AG04449 (cell line): ENCODE results near the gene ADAMTSL1.

Experiments used
- CTCF ChIA-PET: fragments of 350-600 bp; formaldehyde crosslinking; extraction: SDS; loops from one replicate; lab custom pipeline; 2021; ENCODE audit warnings: antibody characterized with exemption; lab: Yijun Ruan, JAX
- POLR2A ChIA-PET: fragments of 400-600, 350-600 bp; formaldehyde crosslinking; extraction: SDS; loops from one replicate; lab custom pipeline; 2020; ENCODE audit warnings: antibody characterized with exemption, inconsistent platforms; lab: Yijun Ruan, JAX
- DNase-seq: peaks from one replicate; pipeline ENCODE4 v3.0.0-alpha.2; 2010; ENCODE audit warnings: low read depth, low spot score
- H3K4me3 ChIP-seq: 2 replicates; pipeline ENCODE4 v1.5.1; 2011; ENCODE audit warnings: low read depth, mild to moderate bottlenecking, control low read depth, low read length
- CTCF ChIP-seq: IDR thresholded peaks from one replicate; pipeline ENCODE4 v1.5.1; 2011; ENCODE audit warnings: mild to moderate bottlenecking, moderate library complexity, low read length, control low read depth, inconsistent platforms; ENCODE audit not compliant: insufficient read depth; ENCODE audit errors: missing control alignments

Gene ADAMTSL1

DNA sequence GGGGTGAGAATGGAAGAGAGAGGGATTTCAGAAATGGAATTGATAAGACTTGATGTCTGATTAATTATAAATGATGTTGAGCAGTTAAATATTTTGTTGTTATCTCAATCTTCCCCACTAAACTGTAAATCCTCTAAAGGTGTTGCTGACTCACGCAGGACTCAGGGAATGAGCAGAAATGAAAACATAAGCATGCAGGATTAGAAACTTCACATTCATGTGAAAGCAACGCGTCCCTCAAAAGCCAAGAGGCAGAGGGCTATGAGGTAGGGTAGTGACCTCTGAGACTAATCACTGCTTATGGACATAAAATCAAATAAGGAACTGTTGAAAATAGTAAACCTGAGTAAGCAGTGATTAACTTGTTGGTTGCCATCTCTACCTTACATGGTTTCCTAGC, 21.1 kb downstream of the ADAMTSL1 start:
- CTCF ChIA-PET, result interaction anchor here (0.8 kb wide), 1 partner anchor 52 kb away, joined by 3 read pairs; no protein-coding TSS in a partner anchor
- DNase-seq, result no peak
- H3K4me3 ChIP-seq, result no peak overlapping the region
- POLR2A ChIA-PET, result no interaction called here
- TF ChIP-seq CTCF, result no peak

DNA sequence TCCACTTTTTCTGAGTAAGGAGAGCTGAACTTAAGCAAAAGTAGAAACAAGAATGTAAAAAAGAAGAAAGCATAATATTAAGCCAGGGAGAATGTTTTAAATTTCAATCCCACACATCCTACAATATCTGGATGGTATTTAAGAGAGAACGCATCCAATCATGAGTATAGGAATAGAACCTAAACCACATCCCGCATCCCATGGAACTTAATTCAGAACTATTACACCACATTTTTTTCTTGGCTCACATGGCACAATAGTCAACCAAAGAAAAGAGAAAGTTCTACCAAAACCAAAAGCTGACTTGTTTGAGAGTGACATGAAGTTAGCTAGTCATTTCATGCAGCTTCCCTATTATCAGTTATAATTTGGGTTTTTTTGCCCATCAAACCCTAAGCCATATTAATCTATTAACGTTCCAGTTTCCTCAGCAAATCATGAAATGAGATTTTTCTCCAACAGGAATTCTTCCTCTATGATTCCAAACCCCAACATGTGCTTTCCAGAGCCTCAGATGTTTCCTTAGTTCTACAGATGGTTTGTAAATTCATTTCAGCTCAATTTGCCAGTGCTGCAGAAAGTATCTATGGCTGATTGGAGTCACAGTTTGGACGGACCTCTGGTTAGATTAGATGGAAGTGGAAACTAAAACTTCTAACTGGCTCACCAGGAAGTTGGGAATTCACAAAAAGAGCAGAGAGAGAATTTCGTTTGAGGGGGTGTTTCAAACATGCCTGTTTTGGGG, 22.5 kb downstream of the ADAMTSL1 start:
- no peak overlapping the region for H3K4me3 ChIP-seq
- no peak for DNase-seq
- no peak for TF ChIP-seq CTCF
- ChIA-PET POLR2A (no interaction called here), CTCF (interaction anchor here (1.2 kb wide), 1 partner anchor 17 kb away, joined by 5 read pairs; no protein-coding TSS in a partner anchor)

DNA sequence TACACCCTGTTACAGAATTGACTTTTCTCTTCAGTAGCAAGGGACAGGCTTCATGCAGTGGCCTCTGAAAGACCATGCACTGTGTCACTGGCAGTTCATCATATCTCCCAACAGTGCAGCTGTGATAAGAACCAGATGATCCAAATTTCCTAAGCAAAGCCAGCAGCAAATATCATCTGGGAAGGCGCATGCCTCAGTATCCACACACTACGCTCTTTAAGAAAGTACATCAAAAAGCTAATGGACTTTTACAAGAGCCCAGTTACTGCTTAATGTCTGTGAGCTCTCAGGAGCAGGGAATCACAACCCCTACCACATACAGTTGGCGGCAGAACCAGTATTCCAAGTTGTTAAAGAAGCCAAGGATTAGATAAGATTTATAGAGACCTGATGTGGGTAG, 25.1 kb downstream of the ADAMTSL1 start:
- CTCF ChIA-PET, result interaction anchor here (0.9 to 1.4 kb wide), 3 partner anchors 10 to 968 kb away, joined by 3 to 4 read pairs (median 3); no protein-coding TSS in a partner anchor
- DNase-seq, result no peak
- POLR2A ChIA-PET, result no interaction called here
- TF ChIP-seq CTCF, result no peak
- no peak overlapping the region for H3K4me3 ChIP-seq

GRCh38 chr9:18499980-18500379, 26.0 kb downstream of the ADAMTSL1 start:
- ChIA-PET POLR2A (no interaction called here), CTCF (interaction anchor here (0.9 to 1.4 kb wide), 7 partner anchors 9 to 968 kb away, joined by 3 to 5 read pairs (median 3); no protein-coding TSS in a partner anchor)
- H3K4me3 ChIP-seq, result no peak overlapping the region
- no peak for DNase-seq
- TF ChIP-seq CTCF, result no peak

- no peak for DNase-seq
- CTCF ChIA-PET, result interaction anchor here (1.0 to 1.4 kb wide), 5 partner anchors 8 to 245 kb away, joined by 3 to 5 read pairs (median 3); no protein-coding TSS in a partner anchor
Observed at GRCh38 chr9:18500451-18500850, 26.5 kb downstream of the ADAMTSL1 start.

More at GRCh38 chr9:18500451-18500850, 26.5 kb downstream of the ADAMTSL1 start:
- POLR2A ChIA-PET, result no interaction called here
- no peak overlapping the region for H3K4me3 ChIP-seq
- TF ChIP-seq CTCF, result no peak
